GM21576 (cell line): Measurements from ENCODE around the gene C6orf89.

Experiments used
- ATAC-seq: cut with Tn5 transposase; IDR thresholded peaks from one replicate; pipeline ENCODE4 v1.9.1; 2021; ENCODE audit warnings: mild to moderate bottlenecking, moderate library complexity; ENCODE audit not compliant: unreplicated experiment

The C6orf89 gene, protein sequence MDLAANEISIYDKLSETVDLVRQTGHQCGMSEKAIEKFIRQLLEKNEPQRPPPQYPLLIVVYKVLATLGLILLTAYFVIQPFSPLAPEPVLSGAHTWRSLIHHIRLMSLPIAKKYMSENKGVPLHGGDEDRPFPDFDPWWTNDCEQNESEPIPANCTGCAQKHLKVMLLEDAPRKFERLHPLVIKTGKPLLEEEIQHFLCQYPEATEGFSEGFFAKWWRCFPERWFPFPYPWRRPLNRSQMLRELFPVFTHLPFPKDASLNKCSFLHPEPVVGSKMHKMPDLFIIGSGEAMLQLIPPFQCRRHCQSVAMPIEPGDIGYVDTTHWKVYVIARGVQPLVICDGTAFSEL

DNA sequence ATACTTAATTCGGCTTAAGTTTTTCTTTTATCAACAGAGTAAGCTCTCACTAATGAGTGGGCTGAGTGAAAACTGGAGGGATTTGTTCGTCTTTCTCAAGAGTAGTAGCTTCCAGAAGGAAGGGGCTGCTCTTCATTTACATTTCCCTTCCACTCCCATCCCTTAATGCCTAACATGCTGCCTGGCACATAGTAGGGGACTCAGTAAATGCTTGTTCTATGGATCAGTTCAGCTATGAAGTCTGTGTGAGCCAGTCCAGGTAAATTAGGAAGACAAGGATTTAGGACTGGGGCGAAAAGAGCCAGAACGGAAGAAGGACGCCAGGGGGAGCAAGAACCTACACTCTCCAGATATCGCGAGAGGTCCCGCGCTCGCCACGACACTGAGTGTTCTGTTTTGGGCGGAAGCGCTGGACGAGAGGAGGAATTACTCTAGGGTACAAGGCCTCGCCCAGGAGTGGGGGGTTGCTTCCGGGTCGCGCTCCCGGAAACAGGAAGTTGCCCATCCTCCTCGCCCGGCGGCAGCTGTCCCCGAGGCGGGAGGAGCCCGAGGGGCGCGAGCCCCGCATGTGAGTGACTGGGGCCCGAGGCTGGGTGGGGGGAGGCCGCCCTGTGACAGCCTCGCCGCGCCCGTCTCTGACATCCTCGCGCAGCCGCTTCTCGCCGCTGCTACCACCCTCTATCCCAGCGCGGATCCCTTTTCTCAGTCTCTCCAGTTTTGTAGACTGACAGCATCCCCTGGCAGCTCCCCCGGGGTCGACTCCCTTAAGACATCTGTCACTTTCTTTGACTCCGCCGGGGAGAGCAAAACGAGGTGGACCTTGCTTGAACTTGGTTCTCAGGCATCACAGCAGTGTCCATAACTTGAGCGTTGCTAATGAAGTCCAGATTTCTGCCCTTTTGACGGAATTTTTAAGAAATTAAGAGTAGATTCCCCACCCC lies at the start of gene C6orf89:
Gene C6orf89 (plus strand): TSS at position 492 of the 941 bp plus-strand sequence. CDS start 13,493 bp downstream, outside the sequence.
- ATAC-seq: peak; percentile 99

DNA sequence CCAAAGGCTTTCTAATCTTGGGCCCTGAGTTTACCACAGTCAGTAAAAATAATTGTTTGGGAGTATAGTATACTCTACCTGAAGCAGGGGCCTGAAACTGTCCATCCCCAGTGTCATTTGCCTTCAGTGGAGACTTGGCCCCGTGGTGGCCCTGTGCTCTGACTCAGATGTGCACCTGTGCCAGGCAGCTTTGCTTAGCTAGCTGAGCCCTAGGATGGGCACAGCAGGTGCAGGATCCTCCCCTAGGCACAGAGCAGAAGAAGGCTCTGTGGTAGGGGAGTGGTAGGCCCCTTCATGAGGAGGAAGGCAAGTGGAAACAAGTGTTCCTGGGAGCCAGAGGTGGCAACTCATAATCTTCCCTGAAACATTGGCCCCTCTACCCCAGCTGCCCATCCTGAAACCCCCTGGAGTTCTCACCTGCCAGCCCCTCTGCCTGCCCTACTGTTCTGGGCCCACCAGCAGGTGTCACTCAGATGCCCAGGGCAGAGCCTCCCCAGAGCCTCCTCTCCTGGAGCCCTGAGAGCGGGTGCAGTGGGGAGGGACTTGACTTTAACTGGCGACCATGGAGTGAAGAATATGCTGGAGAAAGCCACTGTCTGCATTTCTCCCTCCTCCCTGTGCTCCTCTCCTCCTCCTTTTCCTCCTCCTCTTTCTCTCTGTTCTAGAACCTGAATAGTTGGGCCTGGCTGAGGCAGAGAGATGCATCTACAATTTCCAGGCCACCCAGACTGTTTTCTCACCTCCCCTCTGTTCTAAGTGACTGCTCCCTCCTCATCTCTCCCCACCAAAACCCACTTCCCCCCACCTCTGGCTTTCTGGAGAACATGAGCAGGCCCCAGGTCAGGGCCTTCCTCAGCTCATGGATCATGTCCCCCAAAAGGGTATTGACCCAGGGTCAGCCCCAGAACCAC lies 49.4 kb upstream of the C6orf89 start:
- no peak for ATAC-seq

DNA sequence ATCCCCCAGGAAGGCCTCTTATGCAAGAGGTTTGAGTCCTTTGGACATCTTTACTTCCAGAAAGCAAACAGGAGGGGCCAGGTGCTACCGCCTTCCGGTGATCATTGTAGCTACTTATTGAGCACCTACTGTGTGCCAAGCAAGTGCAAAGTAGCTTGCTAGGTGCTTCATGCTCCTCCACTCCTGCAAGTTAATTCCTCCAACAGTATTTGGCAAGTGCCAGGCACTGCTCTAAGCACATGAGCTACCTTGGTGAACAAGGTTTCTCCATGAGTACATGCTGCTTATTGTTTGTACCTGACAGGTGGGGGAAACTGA lies 48.8 kb upstream of the C6orf89 start:
- no peak for ATAC-seq

DNA sequence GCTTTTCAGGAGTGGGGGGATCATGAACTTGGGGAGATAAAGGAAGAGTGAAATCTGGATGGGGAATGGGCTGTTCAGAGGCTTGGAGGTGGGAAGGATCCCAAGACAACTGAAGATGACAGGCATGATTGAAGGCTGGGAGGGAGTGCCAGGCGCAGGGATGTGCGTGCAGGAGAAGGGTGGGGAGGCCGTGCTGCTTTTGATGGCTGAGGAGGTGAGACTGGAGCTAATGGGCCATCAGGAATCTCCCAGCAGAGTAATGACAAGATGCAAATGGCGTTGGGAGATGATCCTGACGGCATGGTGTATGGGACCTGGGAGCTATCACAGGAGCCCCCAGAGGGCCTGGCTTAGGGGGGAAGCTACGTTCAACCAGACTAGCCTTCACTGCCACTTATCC lies 48.1 kb upstream of the C6orf89 start:
- ATAC-seq: no peak

DNA sequence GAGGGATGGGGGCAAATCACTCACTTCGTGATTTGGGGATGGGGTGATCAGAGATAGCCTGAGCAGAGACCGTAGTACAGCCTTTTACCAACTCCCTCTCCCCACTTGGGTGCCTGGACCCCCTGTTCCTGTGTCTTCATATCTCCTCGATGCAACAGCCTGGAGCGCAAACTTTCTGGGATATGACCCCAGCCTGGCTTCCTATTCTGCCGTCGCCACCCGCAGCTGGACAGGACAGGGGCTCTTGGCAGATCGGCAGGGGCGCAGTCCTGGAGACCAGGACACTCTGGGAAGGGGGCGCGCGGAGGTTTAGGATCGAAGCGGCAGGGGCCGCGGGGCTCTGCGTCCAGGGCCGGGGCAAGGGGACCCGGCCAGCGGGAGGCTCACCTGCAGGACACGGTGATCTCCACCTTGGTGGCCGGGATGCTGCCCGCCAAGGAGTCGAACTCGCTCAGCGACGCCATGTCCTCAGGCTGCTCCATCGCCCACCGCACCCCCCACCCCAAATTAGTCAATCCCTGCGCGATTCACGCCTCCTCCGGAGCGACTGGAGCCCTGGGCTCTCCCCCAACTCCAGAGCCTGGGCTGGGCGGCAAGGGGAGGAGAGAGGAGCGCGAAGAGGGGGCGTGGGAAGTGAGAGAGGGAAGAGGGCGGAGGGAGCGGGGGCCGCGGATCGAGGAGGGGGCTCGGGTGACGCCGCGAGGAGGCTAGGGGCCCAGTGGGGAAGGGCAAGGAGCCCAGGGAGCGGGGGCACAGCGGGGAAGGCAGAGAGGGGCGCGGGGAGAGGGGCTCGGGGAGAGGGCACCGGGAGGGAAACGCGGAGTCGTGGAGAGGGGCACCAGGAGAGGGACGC lies 46.6 kb upstream of the C6orf89 start, which contains the start of gene CPNE5:
Gene CPNE5 (minus strand): TSS at position 549 of the 853 bp plus-strand sequence. CDS start 67 bp downstream, at position 482.
- no peak for ATAC-seq

DNA sequence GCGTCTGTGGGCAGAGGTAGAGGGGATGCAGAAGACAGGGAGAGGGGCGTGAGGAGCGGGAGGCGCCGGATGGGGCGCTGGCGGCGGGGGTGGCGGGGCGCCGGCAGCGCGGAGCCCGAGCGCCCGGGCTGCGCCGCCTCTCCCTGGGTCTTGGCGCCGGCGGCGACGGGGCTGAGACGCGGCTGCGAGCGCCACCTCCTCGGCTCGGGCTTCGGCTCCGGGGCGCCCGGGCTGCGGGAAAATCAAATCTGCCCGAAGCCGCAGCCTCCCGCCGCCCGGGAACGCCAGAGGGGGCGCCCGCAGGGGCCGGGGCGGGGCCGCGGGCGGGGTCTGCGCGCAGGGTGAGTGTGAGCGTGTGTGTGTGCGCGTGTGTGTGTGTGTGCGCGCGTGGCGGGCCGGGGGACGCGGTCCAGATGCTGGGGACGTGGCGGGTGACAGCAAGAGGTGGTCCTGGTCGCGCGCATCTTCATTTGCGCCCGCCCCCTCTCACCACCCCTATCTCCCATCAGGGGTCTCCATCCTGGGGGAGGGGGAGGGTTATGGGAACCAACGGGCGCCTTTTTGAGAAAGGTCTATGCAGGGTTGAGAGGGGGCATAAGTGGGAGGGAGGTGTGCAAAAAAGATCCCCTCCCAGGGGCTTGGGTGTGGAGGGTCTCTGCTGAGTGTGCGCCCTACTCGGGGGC lies 45.9 kb upstream of the C6orf89 start:
- ATAC-seq: no peak

DNA sequence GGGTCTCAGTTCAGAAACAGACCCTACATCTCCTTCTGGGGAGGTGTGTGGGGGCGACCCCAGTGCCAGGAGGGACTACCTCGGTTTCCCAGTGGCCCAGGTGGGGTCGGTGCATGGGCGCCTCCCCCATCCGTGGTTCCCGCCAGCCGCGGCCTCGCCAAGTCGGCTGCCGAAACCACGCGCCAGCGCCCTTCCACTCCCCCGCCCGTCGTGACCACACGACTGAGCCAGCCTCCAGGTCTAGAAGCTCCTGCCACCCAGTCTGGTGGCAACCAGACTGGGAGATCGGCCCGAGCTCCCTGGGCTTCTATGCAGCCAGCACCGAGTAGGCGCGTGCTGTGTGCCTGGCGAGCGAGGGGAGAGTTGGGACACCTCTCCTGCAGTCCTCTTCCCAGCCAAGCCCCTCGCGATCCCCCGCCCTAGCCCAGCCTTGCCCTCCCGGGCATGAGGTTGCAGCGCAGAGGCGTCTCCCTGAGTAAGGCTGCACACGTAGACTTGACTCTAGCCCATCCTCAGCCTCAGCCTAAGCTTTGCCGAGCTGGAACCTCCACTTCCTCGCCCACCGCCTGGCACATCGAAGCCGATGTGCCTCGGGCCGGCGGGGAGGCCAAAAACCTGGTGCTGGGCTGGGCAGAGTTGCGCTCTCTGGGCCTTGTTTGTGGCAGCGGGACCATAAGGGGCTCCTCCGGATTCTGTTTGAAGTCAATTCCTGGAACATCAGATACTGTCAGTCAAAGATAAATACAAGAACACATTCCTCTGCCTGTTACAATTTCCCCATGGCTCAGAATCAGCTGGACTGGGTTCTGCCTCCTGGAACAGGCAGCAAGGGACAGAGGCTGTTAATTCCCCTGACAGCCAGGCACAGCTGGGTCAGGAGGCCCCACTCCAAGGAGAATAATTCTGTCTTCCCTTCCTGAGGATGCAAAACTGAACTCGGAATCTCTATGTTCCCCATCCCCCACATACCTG lies 45.0 kb upstream of the C6orf89 start:
- ATAC-seq: no peak

DNA sequence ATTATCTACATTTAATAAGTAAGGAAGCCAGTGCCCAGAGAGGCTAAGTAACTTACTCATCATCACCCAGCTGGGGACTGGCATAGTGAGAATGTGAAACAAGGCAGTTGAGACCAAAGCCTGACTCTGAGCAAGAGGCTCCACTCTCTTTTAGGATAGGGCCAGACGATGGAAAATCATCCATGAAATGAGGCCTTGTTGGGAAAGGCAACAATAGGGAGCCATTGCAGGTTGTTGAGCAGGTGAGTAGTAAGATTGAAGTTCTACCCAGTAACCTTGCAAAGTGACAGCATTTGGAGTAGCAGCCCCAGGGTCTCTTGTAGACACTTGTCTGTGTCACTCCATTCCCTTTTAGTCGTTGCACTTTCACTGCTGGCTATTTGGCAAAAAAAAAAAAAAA lies 44.0 kb upstream of the C6orf89 start:
- ATAC-seq: no peak

DNA sequence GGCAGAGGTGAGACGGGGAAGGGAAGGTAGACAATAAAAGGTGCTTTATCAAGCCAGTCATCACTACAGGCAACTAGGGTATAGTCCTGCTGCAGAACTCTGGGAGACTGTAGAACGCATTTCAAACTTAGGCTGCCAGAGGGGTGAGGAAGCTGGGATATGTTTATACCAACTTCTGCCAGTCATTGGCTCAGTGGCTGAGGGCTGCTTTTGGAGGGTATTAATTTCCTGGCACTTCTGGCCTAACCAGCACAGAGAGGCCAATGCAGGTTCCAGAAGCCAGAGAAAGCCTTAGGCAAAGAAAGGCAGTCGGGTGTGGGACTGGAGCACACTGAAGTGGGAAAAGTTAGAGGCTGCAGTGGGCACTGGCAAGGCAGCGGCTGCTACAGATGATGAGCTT lies 42.6 kb upstream of the C6orf89 start:
- ATAC-seq: no peak

DNA sequence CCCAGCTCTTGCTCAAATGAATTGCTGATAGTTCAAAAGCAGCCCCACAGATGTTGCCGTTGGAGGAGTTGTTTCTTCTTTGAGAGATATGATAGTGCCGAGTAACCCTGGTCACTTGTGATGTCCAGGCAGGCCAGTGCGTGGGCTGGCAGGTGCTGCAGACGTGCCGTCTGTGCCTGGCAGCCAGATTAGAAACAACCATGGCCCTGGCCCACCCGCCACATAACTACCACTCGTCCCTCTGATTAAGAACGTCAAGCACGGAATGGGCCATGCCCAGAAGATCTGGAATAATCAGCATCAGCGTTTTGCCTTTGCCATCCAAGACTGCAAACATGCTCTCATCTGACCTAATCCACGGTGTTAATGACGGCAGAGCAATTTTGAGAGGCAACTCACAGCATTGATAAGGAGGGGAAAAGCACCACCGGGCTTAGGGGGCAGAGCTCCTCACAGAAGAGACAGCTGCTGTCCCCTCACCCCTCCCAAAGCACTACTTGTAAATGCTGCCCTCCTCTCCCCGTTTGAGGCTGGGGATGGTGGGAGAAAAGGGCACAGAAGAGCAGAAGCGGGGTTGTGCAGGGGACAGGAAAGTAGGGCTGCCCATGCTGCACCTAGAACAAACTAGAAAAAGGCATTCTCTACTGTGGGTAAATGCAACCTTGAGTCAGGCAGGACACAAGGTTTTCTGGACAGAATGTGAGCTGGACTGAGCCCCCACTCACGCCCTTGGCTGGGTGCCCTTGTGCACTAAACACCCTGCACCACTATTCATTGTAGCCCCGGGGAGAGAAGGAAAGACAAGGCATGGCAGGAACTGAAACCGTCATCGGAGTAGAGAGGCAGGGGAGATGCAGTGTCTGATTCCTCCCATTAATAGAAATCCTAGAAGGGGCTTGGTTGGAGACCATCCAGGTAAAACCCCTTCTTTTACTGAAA lies 41.3 kb upstream of the C6orf89 start:
- ATAC-seq: no peak

DNA sequence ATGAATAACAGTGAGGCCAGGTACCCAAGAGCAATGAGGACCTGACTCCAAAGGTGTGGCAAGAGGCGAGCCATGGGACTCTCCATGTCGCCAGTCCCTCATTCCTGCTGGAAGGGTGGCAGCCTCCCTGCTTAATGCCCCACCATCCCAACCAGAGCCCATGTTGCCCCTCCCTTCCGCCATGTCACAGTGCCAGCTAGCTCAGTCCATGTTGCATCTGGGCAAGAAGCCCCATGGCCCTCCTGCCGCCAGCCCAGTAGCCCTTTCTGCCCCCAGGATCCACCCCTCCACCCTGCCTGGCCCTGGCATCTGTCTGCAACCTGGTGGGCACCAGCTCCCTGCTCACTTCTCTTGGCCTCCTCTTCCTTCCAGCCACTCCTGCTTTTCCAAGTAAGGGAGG lies 40.5 kb upstream of the C6orf89 start:
- no peak for ATAC-seq

DNA sequence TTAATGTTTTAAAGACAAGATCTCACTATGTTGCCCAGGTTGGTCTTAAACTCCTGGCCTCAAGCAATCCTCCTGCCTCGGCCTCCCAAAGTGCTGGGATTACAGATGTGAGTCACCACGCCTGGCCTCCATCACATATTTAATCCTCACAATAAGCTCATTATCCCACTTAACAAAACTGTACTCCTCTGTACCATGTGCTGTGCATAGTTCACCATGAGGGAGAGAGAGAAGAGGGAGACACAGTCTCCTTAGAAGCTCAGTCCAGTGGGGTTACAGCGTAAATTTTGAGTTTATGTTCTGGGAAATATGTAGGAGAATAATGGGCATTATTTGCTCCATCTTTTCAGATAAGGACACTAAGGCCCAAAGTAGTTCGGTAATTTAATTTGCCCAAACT lies 38.6 kb upstream of the C6orf89 start:
- ATAC-seq: no peak

DNA sequence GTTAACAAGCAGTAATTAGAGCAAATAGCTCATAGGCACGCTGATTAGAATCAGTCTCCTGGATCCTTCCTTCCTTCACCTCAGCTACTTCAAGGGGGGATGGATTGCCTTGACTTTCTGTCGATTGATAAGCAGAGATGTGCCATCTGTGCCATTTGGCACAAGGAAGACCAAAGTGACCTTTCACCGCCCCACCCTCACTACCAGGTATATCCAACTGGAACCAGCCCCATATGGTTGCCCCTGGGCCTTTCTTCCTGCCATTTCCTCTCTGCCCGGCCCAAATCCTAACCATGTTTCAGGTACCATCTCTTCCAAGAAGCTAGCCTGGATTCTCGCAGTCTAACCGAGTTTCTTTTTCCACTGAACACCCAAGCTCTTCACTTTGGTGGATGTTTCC lies 37.8 kb upstream of the C6orf89 start:
- ATAC-seq: no peak

DNA sequence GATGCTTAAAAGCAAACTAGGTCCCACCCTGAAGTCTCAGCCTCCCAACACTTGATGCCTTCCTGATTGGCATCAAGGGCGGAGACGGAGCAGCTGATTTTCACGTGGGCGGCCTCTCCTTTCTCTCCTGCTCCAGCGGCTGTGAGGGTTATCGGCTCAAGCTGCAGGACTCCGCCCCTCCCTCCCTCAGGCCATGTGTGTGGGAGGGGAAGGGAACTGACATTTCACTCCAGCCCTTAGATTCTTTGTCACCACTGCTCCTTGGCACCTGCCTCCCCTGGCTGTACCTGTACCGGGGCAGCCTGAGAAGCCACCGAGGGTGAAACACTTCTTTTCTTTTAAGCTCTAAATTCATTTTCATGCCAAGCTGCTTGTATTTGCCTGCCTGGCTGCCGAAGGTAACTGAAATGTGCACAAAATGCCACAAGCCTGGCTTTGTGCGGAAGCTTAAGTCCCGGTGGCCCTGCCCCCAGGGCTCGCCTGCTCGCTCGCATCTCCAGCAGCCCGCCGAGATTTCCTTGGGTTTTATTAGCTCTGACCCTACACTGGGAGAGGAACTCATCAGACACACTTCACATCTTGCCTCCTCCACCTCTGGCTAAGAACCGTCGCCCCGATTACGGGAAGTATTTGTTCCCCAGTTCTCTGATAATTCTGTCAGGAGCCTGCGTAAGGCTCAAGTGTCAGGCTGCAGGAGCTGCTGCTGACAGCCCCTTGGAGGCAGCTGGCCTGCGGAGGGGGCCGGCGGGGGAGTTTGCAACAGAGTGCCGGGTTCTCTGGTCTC lies 36.9 kb upstream of the C6orf89 start:
- no peak for ATAC-seq

DNA sequence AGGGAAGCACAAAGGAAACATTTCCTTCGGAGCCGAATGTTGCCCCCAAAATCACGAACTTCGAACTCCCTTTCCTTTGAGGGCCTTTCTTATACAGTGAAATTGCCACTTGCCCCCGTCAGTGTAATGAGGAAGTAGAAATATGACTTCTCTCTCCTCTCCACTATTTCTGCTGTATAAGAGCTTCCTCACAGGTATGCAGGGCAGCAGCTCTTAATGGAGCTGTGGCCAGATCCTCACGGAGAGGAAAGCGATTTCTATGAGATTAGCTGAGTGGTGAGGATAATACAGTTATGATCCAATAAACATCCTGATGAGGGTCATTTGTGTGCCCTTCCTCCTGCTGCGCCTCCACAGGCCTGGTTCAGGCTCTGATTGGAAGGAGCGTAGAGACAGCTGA lies 35.7 kb upstream of the C6orf89 start:
- ATAC-seq: no peak

DNA sequence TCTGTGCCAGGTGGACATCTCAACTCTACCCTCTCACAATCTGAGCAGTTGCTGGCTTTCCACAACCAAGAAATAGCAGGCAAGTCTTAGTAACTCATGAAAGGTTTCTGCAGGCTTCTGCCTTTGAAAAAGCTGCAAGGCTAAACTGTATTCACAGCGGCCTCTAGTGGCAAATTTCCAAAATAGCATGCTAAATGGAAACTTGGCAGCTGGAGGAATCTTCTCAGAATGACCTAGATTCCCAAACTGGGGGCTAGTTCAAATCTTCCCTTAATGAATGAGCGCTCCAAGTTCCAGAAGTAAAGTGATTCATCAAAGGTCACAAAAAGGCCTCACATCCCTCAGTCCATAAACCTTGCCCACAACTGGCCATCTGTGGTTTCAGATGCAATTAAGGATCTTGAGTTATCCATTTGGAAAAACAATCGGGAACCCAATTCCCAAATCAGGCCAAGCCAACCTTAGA lies 34.6 kb upstream of the C6orf89 start:
- no peak for ATAC-seq
